B cell (primary cell): ENCODE results near the gene RREB1. TPM values are rescaled to one million over a fixed set of nuclear protein-coding genes. Genes with fewer than 3 reads are reported as not detected.
A peak's percentile ranks its signal among the peaks of the same experiment; 100 is the strongest.

Source experiments
- ATAC-seq: fragments of 200-7000 bp; cut with Tn5 transposase; one replicate; pipeline ENCODE4 v1.10.0; 2021; ENCODE audit warnings: low read depth, mild to moderate bottlenecking, moderate number of reproducible peaks, moderate library complexity
- CTCF ChIA-PET: fragments of 350-600 bp; sonication (Branson Sonifier 250); formaldehyde crosslinking; loops from one replicate; lab custom pipeline; 2021; ENCODE audit warnings: antibody characterized with exemption, inconsistent platforms; lab: Charles Lee
- POLR2A ChIA-PET: fragments of 350-600 bp; sonication (Branson Sonifier 250); formaldehyde crosslinking; loops from one replicate; lab custom pipeline; 2021; ENCODE audit warnings: antibody characterized with exemption; lab: Charles Lee
- DNase-seq: peaks from one replicate; pipeline ENCODE4 v3.0.0; 2013
- H2AFZ ChIP-seq: 2 replicates; pipeline ENCODE4 v1.6.1; 2012; ENCODE audit warnings: mild to moderate bottlenecking, low read depth, low read length; ENCODE audit not compliant: insufficient read depth, poor library complexity, severe bottlenecking
- H3K27ac ChIP-seq, 2 donors: 1 replicate in 1 of 2; 2 replicates in 1 of 2; pipeline ENCODE4 v1.5.1; 2012 to 2013; ENCODE audit warnings: low read length in 2 of 2, mild to moderate bottlenecking in 2 of 2, moderate library complexity in 1 of 2
- H3K27me3 ChIP-seq, 4 experiments: fragments of 200-600 bp in 1 of 4; sonication (generic) in 1 of 4; replicated peaks in 1 of 4; 1 replicate in 2 of 4; 2 replicates in 2 of 4; pipeline versions ENCODE4 v1.6.1 to v1.7.0; 2013 to 2016; ENCODE audit warnings: low read length in 3 of 4, mild to moderate bottlenecking in 2 of 4, mixed read lengths in 1 of 4, moderate library complexity in 1 of 4; ENCODE audit not compliant: insufficient read depth in 4 of 4, control insufficient read depth in 3 of 4; ENCODE audit errors: control extremely low read depth in 1 of 4
- H3K36me3 ChIP-seq, 2 experiments: replicated peaks in 1 of 2; 1 replicate in 1 of 2; 2 replicates in 1 of 2; pipeline versions ENCODE4 v1.6.1 to v1.7.1; 2013; ENCODE audit warnings: low read length in 1 of 2; ENCODE audit not compliant: insufficient read depth in 2 of 2, control insufficient read depth in 1 of 2; ENCODE audit errors: control extremely low read depth in 1 of 2, extremely low read depth in 1 of 2
- H3K4me1 ChIP-seq, 2 donors: fragments of 200-600 bp in 1 of 2; sonication (generic) in 1 of 2; 1 replicate in 1 of 2; 2 replicates in 1 of 2; pipeline versions ENCODE4 v1.5.1 to v1.6.1; 2013 to 2017; ENCODE audit warnings: low read length in 2 of 2; ENCODE audit not compliant: control insufficient read depth in 2 of 2, insufficient read depth in 2 of 2
- H3K4me2 ChIP-seq: replicated peaks from 2 replicates; pipeline ENCODE3; 2012; ENCODE audit warnings: mild to moderate bottlenecking, low read depth, low read length; ENCODE audit not compliant: poor library complexity, severe bottlenecking
- H3K4me3 ChIP-seq, 5 experiments: fragments of 200-600 bp in 1 of 5; sonication (generic) in 1 of 5; 1 replicate in 3 of 5; 2 replicates in 2 of 5; pipeline versions ENCODE4 v1.5.1 to v1.7.0; 2011 to 2016; ENCODE audit warnings: low read length in 4 of 5, mild to moderate bottlenecking in 4 of 5, low read depth in 2 of 5, control low read depth in 1 of 5, moderate library complexity in 1 of 5; ENCODE audit not compliant: insufficient read depth in 1 of 5; ENCODE audit errors: control extremely low read depth in 1 of 5, extremely low read depth in 1 of 5
- H3K79me2 ChIP-seq: fragments of 200-600 bp; sonication (generic); one replicate; pipeline ENCODE4 v1.6.0; 2016; ENCODE audit warnings: low read length; ENCODE audit not compliant: control insufficient read depth, insufficient read depth
- H3K9ac ChIP-seq: fragments of 200-600 bp; sonication (generic); 2 replicates; pipeline ENCODE4 v1.6.1; 2017; ENCODE audit warnings: mild to moderate bottlenecking, low read length, moderate library complexity
- H3K9me3 ChIP-seq, 3 donors: one replicate each; pipeline versions ENCODE4 v1.6.1 to v1.7.1; 2013; ENCODE audit warnings: low read length in 2 of 3; ENCODE audit not compliant: control insufficient read depth in 2 of 3, insufficient read depth in 1 of 3; ENCODE audit errors: control extremely low read depth in 1 of 3
- H4K20me1 ChIP-seq: 2 replicates; pipeline ENCODE4 v1.6.0; 2012; ENCODE audit warnings: mild to moderate bottlenecking, low read length; ENCODE audit not compliant: insufficient read depth, control insufficient read depth, poor library complexity, severe bottlenecking
- H3K27ac Mint-ChIP-seq: one replicate; pipeline ENCODE4 v1.8.0; 2021; ENCODE audit warnings: mixed read lengths
- H3K27me3 Mint-ChIP-seq: one replicate; pipeline ENCODE4 v1.8.0; 2021; ENCODE audit warnings: mixed read lengths
- H3K4me1 Mint-ChIP-seq: one replicate; pipeline ENCODE4 v1.8.0; 2021; ENCODE audit warnings: mixed read lengths
- H3K4me3 Mint-ChIP-seq: one replicate; pipeline ENCODE4 v1.8.0; 2021; ENCODE audit warnings: mixed read lengths
- H3K9me3 Mint-ChIP-seq: one replicate; pipeline ENCODE4 v1.8.0; 2022; ENCODE audit warnings: mixed read lengths; ENCODE audit not compliant: insufficient read depth
- EZH2 ChIP-seq: IDR thresholded peaks from 2 replicates; pipeline ENCODE4 v1.6.1; 2012; ENCODE audit warnings: borderline replicate concordance, low read depth, mild to moderate bottlenecking, moderate library complexity, low read length; ENCODE audit not compliant: insufficient read depth, poor library complexity, severe bottlenecking
- WGBS: methylation state at CpG from one replicate; pipeline ENCODE4 v1.1.5; 2013; ENCODE audit warnings: missing lambda C conversion rate; ENCODE audit not compliant: insufficient coverage; 5-methylcytosine and 5-hydroxymethylcytosine counted together
- intact Hi-C: fragments of 100-400 bp; cut with micrococcal nuclease; formaldehyde crosslinking; loops from one replicate; pipeline ENCODE4 v1.10.0; 2022
- polyA plus RNA-seq: library from polyadenylated mRNA; depleted of rRNA; stranded (reverse); fragments of >200 nt; gene quantifications from 2 replicates; pipeline ENCODE4 v1.2.3, GENCODE V29; 2012
- total RNA-seq, 2 donors: library from RNA; stranded (reverse); fragments of 120-200 nt in 1 of 2; gene quantifications; 1 replicate in 1 of 2; 2 replicates in 1 of 2; pipeline versions ENCODE4 v1.2.3 to v1.2.4, GENCODE V29; 2013 to 2022
- TF ChIP-seq, protein P1 (sequence below): fragments of 200-600 bp; IDR thresholded peaks from one replicate; pipeline ENCODE4 v1.8.0; 2022; ENCODE audit warnings: antibody characterized with exemption, mild to moderate bottlenecking

The RREB1 gene
- total and polyA plus RNA-seq, 2 donors (not counting 1 experiment from before 2014, with no cell fraction given): 10.4 to 58.6 TPM

- H3K4me1 ChIP-seq: peaks cover 40 to 43% of the 10 kb centered on the region in 2 donors
Measured at GRCh38 chr6:7129360-7129759, 21.6 kb downstream of the RREB1 start.

More at GRCh38 chr6:7129360-7129759, 21.6 kb downstream of the RREB1 start:
- H3K27ac Mint-ChIP-seq: peak overlapping the region; percentile 75
- peak overlapping the region; percentile 29 for H3K4me2 ChIP-seq
- DNase-seq: no peak
- no peaks in the 10 kb centered on the region for H3K27me3 ChIP-seq
- H2AFZ ChIP-seq: no peak overlapping the region
- TF ChIP-seq, protein P1, sequence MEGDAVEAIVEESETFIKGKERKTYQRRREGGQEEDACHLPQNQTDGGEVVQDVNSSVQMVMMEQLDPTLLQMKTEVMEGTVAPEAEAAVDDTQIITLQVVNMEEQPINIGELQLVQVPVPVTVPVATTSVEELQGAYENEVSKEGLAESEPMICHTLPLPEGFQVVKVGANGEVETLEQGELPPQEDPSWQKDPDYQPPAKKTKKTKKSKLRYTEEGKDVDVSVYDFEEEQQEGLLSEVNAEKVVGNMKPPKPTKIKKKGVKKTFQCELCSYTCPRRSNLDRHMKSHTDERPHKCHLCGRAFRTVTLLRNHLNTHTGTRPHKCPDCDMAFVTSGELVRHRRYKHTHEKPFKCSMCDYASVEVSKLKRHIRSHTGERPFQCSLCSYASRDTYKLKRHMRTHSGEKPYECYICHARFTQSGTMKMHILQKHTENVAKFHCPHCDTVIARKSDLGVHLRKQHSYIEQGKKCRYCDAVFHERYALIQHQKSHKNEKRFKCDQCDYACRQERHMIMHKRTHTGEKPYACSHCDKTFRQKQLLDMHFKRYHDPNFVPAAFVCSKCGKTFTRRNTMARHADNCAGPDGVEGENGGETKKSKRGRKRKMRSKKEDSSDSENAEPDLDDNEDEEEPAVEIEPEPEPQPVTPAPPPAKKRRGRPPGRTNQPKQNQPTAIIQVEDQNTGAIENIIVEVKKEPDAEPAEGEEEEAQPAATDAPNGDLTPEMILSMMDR: no peak
- no peak for TF ChIP-seq EZH2
- ATAC-seq: no peak
- intact Hi-C loops: no loop called here
- H3K27ac ChIP-seq: peak overlapping the region in 1 of 2 donors; percentile 20
- no peaks in the 10 kb centered on the region for H3K27me3 Mint-ChIP-seq
- H3K9me3 ChIP-seq: no peaks in the 10 kb centered on the region
- H3K4me1 Mint-ChIP-seq: peaks cover 77% of the 10 kb centered on the region
- no peaks in the 10 kb centered on the region for H3K9me3 Mint-ChIP-seq
- H3K9ac ChIP-seq: no peak overlapping the region
- H3K4me3 ChIP-seq: no peak overlapping the region
- H4K20me1 ChIP-seq: peaks cover 76% of the 10 kb centered on the region
- CTCF ChIA-PET: interaction anchor here (1.5 kb wide), 1 partner anchor 17 kb away, joined by 6 read pairs; no protein-coding TSS in a partner anchor
- H3K36me3 ChIP-seq: peaks cover 0 to 9% of the 10 kb centered on the region in 2 experiments
- WGBS: 86% methylated on average over 6 of the region's 6 CpGs
- no peak overlapping the region for H3K4me3 Mint-ChIP-seq
- peaks cover 99% of the 10 kb centered on the region for H3K79me2 ChIP-seq
- POLR2A ChIA-PET: no interaction called here
